GM18511 (cell line): ENCODE results near the gene RAI1.
A peak's percentile ranks its signal among the peaks of the same experiment; 100 is the strongest.

Source experiments
- ATAC-seq: cut with Tn5 transposase; IDR thresholded peaks from one replicate; pipeline ENCODE4 v1.9.1; 2021; ENCODE audit warnings: mild to moderate bottlenecking, moderate library complexity; ENCODE audit not compliant: unreplicated experiment

RAI1 gene

DNA sequence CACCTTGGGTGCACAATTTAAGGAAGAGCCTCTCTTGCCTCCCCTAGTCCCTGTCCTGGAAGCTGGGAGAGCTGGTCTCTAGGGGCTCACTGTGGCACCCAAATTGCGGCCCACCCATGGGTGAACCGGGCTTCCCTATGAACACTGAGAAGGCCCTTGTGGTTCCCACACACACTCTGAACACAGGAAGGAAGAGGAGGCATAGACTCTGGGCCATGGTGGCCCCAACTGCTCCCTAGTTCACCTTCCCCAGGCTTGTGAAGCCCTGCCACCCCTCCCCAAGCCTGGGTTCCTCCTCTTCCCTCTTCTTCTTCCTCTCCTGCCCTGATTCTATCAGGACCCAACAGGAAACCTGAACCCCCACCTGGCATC is 145.1 kb downstream of the RAI1 start:
- ATAC-seq: no peak

GRCh38 chr17:17826942-17827785 is 145.9 kb downstream of the RAI1 start:
- no peak for ATAC-seq

DNA sequence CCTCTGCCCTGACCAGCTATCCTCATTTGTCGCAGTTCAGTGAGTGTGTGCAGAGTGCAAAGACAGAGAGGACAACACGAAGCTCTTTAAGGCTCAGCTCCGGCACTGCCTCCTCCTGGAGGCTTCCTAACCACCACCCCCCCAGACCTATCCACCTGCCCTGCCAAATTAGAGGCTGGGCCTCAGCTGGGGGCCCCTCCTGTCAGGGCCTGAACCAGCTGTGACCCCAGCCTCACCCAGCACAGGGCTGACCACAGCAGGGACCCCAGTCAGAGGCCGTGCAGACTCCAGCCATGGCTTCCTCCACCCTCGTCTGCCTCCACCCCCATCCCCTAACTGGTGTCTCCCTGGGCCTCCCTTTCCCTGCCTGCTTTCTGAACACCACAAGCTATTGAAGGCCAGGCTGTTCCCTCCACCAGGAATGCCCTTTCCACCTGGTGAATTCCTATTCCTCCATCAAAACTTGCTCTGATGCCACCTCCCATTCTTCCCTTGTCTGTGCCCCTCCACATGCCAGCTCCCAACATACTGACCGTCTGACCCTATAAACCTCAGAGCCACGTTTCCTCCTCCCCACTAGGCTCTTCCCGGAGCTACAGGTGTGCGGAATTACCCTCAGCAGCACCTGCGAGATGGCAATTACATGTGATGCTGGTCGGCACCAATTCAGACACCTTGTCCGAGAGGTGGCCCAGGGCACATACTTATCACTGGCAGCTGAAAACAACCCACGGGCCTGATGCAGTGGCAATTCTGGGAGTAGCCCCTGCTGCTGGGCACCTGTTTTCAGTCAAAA is 146.8 kb downstream of the RAI1 start:
- ATAC-seq: no peak

GRCh38 chr17:17830269-17830567 is 149.0 kb downstream of the RAI1 start:
- ATAC-seq: no peak

- no peak for ATAC-seq
Measured at GRCh38 chr17:17830740-17831207, 149.5 kb downstream of the RAI1 start.

DNA sequence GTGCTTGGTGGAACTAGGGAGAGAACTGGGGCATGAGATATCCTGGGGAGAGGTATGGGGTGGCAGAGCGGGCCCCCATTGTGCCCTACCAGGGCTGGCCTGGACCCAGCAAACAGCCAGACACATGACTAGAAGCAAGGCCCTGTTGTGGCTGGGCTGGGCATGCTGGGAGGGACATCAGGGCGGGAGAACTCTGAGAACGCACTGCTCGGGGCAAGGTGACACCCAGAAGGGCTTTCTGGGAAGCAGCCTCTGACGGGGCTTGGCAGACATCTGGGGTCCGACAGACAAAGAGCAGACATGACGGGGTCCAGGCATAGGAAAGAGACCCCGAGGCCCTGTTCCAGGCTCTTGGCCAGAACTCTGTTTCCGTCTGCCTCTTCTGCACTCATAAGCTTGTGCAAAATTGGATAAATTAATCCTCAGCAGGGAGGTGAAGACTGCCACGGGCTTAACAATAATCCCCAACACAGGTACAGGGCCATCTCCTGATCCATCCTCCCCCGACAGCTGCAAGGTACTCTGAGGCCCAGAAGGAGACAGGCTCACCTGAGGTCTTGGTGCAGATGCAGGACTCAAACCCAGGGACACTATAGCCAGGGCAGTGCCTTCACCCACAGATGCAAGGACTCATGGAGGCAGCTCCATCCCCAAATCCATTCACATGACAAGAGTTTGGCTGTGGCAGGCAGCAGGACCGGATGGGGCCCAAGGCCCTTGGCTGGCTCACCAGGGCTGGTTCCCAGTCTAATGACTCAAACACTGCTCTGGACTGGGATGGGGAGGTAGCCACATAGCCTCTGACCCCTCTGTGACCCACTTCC is 150.2 kb downstream of the RAI1 start:
- ATAC-seq: no peak

- ATAC-seq: no peak
Measured at GRCh38 chr17:17832032-17832363, 150.7 kb downstream of the RAI1 start.

DNA sequence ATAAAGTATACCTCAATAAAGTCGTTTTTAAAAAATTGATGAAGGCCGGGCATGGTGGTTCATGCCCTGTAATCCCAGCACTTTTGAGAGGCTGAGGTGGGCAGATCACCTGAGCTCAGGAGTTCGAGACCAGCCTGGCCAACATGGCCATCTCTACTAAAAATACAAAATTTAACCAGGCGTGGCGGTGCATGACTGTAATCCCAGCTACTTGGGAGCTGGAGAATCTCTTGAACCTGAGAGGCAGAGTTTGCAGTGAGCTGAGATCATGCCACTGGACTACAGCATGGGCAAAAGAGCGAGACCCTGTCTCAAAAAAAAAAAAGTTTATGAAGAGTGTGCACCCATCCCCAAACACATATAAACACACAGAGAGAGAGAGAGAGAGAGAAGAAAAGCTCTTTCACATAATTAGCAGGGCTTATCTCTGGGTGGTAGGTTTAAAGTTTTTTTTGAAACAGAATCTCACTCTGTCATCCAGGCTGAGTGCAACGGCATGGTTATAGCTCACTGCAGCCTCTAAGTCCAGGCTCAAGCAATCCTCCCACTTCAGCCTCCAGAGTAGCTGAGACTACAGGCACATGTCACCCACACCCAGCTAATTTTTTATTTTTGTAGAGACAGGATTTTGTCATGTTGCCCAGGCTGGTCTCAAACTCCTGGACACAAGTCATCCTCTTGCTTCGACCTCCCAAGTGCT is 152.6 kb downstream of the RAI1 start:
- no peak for ATAC-seq

DNA sequence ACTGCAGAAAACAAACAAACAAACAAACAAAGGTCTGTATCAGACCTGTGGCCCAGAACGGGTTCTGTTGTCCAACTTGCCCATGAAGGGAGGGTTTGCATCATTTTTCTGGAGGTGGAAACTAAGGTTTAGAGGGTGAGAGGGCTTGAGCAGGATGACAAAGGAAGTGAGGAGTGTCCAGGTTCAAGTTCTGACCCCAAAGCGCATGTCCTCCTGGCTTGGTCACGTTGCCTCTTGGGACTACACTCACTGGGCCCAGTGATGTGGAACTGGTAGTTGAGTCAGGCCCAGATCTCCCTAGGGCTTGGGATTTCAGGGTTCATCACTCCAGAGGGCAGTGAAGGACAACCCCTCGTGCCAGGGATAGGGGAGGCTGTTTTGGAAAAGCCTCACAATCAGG is 153.7 kb downstream of the RAI1 start:
- no peak for ATAC-seq

DNA sequence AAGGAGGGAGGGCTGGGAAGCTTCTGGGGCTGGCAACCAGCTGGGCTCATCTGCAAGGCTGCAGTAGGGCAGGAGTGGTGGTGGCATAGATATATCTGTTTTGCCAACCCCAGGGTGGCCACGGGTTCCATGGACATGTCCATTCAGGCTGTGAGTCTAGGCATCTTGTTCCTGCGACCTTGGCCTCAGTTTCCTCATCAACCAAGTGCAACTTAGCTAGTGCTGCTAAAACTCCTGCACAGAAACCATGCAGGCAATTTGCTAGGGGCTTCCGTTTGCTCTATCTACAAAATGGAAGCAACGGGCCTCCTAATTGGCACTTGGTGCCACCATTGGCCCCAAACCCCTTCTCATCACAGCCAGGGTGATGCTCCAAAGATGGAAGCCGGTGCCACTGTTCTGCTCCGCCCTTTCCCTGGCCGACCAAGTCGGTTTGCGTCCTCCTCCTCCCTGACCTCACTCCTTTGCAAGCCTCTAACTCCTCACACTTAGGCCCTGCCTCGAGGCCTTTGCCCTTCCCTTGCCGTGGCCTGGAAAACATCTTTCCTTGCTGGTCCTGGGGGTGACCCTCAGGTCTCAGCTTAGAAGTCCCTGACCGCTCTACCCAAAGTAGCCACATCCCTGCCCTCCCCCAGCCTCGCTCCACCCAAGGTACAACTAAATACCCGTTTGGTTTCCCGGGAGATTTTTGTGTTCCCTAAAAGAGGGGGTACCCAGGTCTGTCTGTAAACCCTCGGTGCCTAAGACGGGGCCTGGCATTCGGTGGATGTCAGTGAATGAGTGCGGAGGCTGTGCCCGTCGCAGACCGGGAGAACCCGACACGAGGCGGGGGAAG is 154.4 kb downstream of the RAI1 start:
- ATAC-seq: no peak

DNA sequence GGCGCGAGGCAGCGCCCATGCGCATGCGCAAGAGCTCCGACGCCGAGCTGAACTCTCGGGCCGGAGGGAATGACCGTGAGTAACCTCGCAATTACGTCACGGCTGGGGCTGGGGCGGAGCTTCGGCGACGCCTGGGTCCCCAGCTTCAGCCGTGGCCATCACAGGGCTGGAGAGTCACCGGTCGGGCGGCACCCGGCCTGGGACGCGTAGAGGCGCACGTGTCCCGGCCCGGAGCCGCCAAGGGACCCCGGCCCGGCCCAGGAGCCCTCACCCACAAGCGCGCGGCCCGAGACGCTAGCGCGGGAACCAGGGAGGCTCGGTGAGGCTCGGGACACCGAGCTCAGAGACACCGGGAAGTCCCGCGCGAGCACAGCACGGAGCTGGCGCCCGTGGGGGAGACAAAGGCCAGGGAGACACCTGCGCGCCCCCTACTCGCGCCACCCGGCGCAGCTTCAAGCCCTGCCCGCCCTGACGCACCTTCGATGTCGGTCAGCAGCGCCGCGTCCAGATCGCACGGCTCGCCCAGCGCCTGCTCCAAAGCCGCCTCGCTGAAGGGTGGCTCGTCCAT is 155.1 kb downstream of the RAI1 start:
- ATAC-seq: peak; percentile 67

DNA sequence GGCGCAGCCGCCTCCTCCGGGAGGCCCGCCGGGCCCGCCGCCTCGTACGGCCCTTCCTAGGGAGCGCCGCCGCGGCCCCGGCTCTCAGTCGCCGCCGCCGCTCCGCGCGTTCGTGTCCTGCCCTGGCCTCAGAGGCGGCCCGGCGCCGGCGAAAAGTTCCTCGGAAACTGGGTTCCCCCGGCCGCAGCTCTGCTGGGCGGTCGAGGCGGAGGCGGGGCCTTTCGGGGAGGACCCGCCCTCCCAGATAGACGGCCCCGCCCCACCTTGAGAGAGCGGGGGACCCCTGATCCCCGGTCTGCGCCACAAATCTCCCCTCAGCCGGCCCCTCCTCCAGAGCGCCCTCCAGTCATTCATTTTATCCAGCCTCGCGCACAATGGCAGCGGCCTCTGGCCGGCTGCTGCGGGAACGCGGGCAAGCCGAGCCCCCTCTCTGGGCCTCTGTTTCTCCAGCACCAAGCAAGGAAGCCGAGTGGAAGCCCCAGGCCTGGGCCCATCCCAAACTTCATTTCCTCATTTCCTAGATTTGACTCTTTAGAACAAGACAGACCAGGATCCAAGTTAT is 155.6 kb downstream of the RAI1 start, which contains the start of gene SREBF1:
Gene SREBF1, minus strand, starts transcription at position 169 of the 562 bp plus-strand sequence. CDS start 169 bp downstream, outside the sequence.
- ATAC-seq: peak; percentile 43

- no peak for ATAC-seq
Measured at GRCh38 chr17:17837380-17837821, 156.1 kb downstream of the RAI1 start.

- no peak for ATAC-seq
Measured at GRCh38 chr17:17837966-17838962, 157.0 kb downstream of the RAI1 start.

DNA sequence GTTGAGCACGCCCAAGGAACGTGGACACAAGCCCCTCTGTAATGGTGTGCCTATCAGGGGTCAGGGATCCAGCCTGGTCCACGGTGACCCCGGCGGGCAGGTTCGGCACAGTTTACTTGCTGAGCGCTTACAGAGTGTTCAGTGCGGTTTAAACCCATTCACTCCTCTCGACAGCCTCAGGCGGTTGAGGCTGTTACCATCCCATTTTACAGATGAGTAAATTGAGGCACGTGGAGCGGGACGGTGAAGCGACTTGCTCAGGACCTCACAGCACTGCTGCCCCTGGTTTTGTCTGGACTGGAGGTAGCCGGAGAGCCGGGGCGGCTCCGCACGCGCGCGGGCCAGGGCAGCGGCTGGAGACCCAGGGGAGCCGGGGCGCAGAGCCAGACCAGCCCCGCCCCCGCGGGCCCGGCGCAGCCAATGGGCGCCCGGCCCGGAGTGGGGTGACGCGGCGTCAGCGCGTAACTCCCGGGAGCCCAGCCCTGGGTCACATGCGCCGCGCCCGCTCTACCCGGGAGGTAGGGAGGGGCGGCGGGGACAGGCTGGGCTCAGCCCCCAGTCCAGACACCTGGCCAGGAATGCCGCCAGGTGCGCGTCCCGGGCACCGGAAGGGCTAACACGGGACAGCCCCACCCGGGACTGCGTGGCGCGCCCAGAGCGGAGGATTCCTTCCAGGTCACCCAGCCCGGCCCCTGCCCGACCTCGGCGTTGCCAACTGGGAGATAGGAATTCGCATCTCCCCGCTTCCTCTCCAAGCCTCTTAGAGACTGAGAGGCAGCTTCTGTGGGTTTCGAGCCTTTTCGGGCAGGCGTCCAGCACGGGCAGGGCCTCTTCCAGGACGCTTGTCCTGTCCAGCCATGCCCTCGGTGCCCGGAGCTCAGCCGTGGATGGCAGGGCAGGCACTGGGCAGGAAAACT is 158.8 kb downstream of the RAI1 start:
- ATAC-seq: peak; percentile 60

DNA sequence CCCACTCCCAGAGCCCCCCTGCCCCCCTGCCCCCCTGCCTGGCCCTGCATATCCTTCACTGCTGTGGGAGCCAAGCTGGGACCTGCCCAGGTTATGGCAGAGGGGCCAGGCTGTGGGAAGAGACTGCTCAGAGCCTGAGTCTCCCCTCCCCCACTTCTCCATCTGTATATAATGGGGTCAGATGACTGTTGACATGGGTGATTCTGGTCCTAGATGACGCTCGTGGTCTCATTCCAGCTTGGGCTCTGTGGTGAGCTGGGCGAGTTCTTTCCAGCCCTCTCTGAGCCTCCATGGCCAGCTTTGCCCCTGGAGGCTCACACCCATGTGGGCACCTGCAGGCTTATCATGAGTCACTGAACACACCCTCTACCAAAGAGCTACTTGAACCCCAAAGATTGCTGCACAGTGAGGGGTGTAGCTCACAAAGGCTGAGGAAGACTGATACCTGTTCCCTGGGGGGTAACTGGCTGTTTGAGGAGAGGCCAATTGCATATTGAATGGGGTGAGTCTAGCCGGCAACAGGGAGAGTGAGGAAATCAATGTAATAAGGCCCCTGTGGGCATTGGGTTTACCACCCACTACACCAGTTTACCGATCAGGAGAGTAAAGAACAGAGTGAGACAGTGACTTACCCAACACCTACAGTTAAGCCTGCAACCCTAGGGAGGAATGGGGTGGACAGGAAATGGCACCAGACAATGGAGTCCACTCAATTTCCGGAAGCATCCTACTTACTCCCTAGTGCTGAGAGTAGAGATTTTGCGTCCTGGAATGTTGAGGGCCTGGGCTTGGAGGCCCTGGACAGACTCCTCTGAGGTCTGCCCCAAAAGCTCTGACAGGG is 159.7 kb downstream of the RAI1 start:
- ATAC-seq: no peak
